ENCODE results near the gene MAMLD1.

GRCh38 chrX:150352581-150352980 is 10.5 kb upstream of the MAMLD1 start:
- TF ChIP-seq EZH2 (IDR thresholded peaks at IDR 0.05; ENCODE audit: borderline replicate concordance, low read depth, low read length, poor library complexity, severe bottlenecking) (no peak), CTCF (conservative IDR thresholded peaks at IDR 0.05; ENCODE audit: low read depth, low read length) (no peak)
